GM19397 (cell line): Measurements from ENCODE around the gene APOB.

ENCODE experiments used
- ATAC-seq: cut with Tn5 transposase; IDR thresholded peaks from one replicate; pipeline ENCODE4 v1.9.1; 2021; ENCODE audit warnings: mild to moderate bottlenecking, moderate library complexity; ENCODE audit not compliant: unreplicated experiment

Gene APOB

DNA sequence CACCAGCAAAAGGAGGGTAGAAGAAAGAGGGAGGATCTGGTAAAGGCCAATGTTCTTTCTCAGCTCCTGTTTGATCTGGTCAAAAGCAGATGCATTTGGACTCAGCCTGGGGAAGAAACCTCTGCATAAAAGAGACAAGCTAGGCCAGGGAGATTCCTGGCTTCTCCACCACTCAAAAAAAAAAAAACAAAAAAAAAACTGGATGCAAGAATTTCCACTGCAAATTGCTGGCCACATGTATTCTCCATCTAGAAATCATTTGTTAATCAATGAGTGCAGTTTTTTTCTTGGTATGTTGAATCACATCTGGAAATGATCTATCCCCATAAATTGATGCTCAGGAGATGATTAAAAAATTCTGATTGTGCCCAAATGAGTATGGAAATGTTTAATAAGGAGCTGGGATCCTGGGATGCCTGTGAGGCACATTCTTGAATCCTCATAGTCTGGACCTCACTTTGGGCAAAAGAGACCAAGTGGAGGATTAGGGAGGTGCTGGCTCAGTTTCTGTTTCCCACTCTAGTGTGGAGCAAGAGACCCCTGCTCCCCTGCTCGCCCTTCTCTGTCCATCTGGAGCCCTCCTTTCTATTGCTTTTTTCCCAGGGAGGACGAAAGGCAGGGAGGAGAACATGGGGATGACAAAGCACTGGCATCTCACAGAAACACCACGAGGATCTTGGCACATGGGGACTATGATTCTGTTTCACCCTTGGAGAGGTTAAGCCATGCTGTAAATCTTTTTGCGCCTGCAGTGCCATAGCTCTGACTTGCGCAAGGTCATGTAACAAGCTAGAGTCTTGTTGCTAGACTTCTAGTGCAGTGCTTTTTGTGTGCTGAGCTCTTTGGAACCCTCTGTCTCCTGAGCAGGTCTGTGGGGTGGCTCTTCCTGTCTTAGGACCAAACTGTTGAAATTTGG, 57.6 kb downstream of the APOB start:
- no peak for ATAC-seq

DNA sequence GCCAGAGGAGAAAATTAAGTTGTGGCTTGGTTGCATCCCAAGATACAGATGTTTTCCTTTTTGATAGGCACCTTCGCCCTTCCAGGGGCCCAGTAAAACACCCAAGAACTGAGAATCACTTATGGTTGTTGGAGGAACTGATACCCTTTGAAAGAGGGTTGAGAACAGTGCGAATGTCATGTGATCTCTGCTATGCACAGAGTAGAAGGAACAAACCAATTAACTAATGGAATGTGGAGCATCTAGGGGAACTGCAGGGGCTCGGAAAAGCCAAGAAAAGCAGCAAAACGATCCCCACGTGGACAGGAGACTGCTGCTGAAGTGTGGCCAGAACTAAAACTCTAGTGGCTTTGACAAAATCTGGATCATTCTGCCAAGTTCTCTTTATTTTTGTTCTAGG, 58.8 kb downstream of the APOB start:
- no peak for ATAC-seq

DNA sequence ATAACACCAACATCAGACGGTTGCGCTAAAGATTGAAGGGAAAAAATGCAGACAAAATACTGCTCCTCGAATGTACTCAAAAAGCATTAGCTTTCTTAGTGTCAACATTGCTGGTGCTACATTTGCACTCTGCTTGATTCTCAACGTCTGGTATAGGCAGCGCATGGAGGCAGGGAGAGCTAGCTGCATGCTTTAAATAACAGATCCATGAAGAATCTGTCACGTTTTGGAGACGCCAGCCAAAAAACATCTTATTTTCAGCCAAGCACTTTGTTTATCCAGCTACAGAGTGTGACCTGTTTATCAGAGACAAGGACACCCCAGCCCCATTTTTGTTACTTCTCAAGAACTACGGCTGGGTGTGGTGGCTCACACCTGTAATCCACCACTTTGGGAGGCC, 59.5 kb downstream of the APOB start:
- no peak for ATAC-seq

DNA sequence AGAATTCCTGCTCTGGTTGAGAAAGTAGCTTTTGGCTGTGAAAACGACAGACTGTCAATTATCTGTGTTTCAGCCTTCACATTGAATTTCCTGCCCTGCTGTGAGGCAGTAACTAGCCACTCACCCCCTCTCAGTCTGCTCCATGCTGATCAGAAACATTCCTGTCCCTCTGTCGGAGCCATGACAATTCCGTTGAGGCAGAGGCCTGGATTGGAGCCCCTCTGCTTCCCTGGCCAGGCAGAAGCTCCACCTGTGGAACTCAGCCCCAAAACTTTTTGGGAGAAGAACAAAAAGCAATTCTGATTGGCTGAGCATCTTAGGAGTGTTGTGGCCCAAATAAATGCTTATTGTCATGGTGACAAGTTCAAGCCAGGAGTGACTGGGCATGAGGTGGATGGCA, 60.0 kb downstream of the APOB start:
- ATAC-seq, result no peak

DNA sequence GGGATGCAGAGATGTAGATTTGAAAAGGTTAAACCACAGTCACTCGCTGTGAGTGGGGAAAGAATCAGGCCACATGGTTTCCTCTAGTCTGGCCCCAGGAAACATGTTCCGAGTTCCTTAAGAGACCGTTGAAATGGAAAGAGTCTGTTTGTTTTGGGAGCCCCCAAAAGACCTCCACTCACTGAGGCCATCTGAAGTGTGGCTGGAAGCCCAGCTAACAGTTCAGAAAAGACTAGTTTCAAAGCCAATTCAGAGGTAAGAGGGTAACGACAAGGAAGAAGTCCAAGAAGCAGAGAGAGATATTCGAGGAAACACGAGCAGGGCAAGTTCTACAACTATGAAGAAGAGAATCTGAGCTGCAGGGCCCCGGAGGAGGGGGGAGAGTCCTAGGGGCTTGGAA, 61.0 kb downstream of the APOB start:
- ATAC-seq, result no peak

DNA sequence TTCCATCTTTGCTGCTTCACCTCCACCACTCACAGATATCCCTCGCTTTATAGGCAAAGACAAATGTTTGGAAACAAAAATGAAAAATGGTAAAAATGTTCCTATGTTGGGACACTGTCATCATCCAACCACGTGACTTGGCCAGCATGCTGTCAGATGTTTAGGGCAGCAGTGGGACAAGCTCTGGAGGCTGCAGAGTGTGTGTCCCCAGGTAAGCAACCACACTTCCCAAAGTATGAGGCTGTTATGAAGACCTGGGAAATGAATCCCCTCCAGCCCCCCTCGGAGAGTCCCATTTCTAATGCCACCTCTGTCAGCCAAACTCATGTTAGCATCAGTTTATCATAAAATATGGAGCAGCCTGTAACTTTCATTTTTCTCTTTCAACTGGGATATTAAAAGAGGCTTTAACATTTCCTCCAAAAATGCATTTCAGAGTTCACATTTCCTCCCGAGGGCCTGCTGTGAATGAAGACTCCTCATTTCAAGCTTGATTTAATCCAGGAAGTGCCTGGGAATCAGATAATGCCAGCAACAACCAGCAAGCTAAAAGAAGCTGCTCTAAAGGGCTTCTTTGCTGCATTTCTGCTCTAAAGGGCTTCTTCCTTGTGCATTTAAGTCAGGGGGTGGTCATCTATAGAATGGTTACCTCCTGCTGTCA, 66.2 kb downstream of the APOB start:
- ATAC-seq, result no peak

DNA sequence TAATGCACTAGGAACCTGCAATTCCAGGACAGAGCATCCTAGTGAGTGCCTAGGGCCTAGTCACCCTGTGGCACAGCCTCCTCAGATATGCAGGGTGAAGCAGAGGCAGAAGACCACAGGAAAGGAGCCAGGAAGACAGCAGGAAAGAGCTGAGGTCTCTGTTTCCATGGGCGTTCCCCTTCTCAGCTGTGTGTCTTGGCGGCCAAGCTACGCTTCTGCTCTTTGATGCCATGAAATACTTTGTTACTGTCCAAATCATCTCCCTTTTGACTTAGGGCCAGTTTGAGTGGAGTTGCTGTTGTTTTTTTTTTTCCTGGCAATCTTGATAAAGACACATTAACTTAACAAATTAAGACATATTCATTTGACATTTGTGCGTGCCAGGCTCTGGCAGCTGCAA, 67.3 kb downstream of the APOB start:
- ATAC-seq, result no peak

DNA sequence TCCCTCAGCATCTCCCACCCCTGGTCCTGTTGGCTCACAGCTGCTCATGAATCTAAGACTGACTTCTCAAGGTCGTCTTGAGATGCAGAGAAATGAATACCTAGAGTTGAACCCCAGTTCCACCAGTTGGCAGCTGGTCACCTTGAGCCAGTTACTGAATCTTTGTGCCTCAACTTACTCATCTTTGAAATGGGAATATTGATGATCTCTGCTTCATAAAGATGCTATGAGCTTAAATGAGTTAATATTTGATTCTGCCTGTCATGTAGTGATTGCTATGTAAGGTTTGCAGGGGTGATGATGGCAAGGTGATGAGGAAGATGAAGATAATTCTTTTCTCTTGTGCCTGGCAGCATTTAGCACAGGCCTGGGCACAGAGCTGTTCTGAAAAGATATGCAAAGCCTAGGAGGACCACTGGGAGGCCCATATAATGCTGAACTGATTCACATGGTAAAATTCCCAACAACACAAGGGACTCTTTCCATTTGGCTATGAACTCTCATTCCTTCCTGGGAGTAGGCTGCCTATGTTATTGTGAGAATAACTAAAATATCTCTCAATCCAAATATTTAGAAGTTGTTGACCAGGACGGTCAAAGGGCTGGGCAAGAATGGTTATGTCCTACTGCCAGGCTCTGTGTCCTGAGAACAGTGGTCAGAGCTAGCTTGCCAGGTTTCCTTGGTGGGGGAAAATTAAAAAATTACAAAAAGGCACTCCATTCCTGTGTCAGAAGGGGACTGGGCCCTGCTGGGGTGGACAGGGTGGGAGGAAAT, 70.9 kb downstream of the APOB start:
- ATAC-seq, result no peak

DNA sequence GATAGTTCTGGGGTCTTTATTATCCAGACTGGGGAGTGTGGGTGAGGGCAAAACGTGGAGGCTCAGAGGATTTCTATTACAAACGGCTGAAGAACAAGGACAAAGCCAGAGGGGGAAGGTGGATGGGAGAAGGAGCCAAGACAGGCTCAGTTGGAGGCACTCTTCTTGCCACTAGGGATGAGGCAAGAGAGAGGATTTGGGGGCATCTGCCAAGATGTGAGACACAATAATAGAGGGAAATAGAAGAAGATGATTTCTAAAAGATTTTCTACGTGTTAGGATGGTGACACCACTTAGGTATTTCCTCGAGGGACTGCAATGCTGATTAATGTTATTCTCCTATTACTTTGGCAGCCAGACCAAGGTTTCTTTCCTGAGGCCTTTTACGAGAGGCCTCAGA, 71.8 kb downstream of the APOB start:
- ATAC-seq, result no peak

DNA sequence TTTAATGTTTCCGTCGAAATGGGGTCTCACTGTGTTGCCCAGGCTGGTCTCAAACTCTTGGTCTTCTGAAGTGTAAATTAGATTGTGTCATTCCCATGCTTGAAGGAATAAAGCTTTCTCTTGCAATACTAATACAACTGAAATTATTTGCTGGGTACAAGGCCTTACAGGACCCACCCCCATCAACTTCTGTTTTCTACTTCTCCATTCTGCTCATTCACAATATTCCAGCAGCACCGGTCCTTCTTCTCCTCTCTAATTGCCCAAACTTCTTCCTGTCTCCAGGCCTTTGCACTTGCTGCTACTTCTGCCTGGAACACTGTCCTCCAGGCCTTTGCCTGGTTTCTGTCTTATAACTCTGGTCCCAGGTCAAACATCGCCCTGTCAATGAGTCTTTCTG, 73.8 kb downstream of the APOB start:
- ATAC-seq, result no peak

DNA sequence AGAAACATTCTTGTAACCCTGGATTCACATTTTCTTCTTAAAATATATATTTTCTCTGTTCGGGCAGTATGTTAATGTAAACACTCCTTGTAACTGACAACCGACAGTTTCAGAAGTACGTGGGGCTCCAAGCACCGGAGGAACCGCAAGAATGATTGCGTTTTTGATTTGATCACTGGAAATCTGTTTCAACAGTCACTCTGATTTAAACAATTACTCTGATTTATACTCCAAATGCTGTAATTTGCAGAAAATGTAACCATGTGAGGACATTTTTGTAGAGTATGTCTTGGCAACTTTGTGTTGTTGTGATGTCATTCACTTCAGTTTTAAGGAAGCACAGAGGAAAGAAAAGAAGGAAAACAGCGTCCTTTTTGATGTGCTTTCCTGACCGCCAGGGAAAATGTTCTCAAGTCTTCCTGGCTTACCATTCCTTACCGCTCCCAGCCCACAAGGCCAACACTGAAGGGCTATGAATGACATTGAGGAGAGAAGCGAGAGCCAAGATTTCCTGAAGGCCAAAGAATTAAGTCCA, 77.7 kb downstream of the APOB start:
- no peak for ATAC-seq

DNA sequence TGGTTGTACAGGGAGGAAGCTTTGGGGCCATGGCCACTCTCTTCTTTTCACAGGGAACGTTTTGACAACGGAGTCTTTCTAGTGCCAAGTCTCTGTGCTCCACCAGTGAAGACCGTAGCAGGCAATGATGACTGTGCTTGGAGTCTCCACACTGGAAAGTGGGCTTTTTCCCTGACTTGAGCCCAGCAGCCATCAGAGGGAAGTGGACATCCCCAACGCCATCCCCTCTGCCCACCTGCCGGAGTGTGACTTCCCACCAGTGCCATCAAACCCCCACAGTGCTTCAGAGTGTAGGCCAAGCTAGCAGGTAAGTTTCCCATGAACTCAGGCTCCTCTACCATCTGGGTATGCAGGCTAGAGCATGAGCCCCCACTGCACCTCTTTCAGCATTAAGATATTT, 78.7 kb downstream of the APOB start:
- ATAC-seq, result no peak

DNA sequence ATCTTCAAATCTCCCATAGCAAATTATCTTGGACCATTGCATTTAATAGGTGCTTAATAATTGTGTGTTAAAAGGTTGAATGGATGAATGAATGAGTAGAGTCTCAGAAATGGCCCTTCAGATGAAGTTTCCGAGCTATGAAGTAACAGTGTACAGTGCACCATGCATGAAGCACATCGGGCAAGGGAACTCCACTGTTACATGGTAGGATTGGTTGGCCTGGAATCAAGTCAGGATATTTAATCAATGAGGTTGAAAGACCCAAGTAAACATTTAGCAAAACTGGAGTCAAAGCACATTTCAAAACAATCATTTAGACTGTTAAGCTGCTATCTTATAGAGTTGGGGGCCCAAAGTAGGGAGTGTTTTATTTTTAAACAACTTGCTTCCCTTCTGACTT, 80.0 kb downstream of the APOB start:
- no peak for ATAC-seq

DNA sequence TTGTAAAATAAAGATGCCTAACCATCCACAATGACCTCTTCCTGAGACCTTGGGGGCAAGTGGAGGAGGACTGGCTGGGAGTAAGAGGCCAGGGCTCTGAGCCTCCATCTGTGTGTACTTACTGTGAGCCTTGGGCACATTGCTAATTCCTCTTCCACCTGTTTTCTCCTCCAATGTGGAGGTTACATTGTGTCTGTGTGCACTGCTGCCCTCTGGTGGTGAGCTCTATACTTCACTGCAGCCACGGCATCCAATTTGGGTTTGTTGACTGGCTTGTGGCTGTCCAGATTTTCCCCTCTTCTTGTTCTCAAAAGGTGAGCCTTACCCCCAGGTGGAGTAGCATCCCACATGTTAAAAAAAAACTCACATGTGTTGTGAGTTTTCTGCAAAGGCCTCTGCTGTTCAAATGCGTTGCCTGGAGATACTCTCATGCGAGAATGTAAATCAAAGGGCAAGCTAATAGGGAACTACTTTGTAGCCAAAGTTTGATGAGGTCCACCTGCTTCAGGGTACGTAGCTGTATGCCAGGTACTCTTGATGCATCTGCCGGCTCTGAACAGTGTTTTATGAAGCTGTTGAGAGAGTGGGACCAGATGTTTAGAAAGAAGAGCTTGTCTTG, 80.8 kb downstream of the APOB start:
- ATAC-seq, result no peak

DNA sequence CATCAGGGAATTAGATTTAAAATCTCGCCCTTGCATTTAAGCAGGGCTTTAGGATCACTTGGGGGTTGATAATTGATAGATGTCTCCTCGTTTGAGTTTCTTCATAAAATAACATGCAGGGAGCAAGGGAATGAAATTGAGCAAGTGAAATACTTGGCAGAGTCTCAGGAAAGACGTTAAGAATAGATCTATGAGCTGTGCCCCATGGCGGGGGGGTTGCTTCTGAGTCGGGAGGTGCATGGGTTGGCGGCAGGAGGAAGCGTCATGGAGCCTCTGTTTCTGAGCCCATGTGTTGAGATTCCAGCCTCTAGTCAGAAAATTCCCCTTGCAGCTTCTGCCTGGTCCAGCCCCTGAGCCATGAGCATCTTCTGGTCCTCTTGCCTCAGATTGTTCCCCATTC, 82.0 kb downstream of the APOB start:
- no peak for ATAC-seq

DNA sequence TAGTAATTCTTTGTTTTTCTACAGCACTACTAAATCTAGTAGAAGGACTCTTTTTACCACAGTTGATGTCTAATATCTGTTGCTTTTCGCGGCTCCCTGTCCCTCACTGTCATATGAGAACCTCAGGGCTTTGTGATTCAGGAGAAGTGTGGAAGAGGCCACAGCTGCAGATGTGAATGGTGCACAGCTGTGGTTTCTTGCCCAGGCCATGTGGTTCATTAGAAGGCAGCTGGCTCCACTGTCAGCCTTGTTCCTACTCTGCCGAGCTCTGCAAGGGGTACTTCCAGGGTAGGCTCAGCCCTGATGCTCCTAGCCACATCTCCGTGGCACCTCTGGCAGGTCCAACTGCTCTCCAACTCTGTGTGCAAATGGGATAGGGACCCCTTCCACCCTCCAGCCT, 83.9 kb downstream of the APOB start:
- no peak for ATAC-seq

DNA sequence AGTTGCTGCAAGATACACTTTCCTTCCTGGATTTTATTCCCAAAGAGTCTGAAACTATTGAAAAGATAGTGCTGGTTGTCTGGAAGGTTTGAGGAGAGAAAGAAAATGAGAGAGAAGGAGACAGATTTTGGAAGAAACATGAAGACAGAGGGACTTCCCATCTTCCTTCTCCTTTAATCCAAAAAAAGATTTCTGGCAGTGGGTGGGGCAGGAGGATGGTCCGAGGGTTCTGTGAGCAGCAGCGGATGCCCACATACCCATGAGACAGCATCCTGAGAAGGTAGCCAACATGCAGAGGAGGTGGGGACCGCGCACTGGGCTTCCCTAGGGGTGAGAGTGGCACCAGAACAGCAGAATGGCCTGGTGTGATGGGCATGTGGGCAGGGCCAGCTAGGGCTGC, 84.6 kb downstream of the APOB start:
- ATAC-seq, result no peak

DNA sequence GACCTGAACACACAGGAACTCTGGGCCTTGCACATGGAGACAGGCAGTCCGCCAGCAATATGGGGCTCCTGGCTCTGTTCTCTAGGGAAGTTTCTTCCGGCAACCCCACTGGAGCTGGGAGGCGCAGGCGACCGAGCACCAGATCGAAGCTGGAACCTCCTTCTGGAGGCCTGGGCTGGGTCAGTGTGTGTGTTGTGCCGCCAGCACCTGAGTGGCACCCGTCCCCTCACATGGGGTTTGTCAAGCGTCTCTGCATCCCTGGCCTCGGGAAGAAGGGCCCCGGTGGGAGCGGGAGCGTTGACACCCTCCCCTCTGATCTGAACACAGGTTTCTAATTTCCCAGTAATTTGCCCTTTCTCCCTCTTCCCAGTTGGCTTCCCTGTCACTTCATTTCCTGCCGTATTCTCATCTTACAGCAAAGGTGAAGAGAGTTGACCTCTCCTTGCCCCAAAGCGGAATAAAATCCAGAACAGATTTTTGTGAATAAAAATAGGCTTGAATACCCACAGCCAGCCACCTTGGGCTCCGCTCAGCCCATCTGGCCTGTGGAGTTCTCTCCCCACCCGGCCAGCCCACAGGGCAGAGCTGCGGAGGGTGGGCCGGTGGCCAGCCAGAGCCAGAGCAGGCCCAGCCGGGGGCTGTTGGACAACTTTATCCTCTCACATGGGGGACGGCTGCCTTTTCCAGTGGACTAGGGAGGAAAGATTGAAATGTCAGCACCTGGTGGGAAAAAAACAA, 85.9 kb downstream of the APOB start:
- no peak for ATAC-seq

DNA sequence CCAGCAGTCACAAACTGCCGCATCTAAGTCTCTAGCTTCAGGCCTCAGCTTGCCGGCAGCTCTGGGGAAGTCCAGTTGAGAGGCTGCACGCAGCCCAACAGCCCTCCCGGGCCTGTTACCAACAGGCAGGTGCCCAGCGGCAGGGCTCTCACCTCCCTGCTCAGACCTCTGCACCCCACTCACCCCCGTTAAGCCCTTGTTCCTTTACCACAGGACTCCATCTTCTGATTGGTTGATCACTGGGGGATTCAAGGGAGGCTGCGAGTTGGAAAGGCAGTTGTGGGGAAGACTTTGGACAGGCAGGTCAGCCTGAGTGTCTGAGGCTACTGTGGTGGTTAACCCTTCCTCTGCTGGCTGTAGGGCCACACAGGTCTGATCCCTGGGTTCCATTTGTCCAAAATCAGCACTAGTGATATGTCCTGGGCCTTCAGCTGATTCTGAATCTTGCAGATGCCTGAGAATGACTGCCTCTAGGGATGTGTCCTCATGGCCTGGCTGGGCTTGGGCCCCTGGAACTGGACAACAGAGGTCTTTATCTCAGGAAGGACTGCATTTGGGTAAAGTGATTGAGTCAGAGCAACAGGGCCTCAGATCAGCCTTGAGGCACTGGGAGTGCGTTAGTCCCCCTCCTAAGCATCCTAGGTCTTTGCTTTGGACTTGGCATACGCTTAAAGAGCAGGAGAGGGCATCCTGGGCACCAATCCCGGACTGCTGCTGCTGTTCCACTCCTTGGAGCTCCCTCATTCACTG, 88.4 kb downstream of the APOB start:
- ATAC-seq, result no peak
